ENCODE results near the gene GSTM5.
A peak's percentile ranks its signal among the peaks of the same experiment; 100 is the strongest.
"Not testable (repeated sequence)": the region's sequence is repeated elsewhere in the genome, so short reads cannot be mapped to it uniquely, and the experiment has no call there.

The GSTM5 gene

GRCh38 chr1:109732390-109732881 lies 20.4 kb downstream of the GSTM5 start:
- DNase-seq = no peak

DNA sequence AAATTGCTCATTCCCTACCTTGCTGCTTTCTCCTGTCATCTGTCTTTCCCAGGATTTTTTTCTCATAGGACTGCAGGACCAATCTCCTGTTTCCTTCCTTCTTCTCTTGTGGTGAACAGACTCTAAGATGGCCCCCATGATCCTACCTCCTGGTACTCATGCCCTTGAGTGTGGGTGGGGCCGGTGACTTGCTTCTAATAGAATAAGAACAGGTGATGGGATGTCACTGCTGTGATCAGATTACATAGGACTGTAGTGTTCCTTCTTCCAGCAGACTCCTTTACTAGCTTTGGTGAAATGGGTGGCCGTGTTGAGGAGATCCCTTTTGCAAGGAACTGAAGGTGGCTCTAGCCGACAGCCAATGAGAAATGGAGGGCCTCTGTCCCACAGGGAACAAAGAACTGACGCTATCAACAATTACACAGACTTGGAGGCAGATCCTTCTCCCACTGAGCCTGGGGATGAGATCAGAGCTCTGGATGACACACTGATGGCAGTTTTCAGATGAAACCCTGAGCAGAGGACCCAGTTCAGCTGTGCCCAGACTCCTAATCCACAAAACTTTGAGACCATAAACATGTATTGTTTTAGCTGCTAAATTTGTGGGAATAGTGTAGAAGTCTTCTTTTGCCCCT lies 21.3 kb downstream of the GSTM5 start:
- no peak for DNase-seq

DNA sequence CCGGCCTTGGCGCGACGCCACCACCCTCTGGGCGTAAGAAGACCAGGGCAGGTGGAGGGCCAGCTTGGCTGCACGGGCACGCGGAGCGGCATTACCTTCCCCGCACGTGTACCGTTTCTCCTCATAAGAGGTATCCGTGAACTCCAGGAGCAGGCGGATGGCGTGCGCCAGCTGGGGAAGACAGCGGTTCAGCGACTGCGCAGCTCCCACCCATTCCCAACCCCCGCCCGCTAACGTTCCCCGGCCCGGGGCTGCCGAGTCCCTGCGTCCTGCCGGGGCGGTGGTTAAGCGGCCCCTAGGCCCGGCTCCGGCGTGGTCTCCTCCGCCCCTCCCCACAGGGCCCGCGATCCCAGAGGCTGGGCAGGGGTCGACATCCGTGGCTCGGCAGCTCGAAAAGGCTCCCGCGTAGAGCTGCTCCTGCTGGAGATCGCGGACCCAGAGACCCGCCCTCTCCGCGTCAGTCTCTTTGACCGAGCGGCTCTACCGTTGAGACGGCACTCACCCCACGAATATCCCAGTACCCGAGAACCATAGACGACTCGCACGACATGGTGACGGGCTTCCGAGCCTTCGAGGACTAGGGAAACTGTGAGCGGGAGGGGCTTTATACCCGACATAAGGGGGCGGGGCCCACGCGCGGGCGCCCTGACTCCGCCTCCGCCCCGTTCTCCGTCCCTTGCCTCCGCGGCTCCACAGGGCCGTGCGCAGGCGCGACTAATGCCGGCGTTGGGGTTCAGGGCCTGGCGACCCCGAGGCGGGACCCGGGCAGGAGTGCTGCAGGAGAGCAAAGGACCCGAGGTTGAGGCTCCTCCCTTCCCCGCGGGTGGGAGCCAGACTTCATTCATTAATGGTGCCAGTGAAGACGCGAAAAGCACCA lies 27.9 kb downstream of the GSTM5 start:
- peak; percentile 53 to 85 for DNase-seq

GRCh38 chr1:109740615-109741373 lies 28.7 kb downstream of the GSTM5 start, which contains the start of gene GSTM3:
Gene GSTM3, minus strand, starts transcription at chr1:109741038. Its CDS starts 751 bp downstream, at chr1:109740287.
- DNase-seq = no peak

GRCh38 chr1:109748311-109748710 lies 36.3 kb downstream of the GSTM5 start:
- DNase-seq = not testable (repeated sequence)

- no peak for DNase-seq
Observed at GRCh38 chr1:109749221-109749620, 37.2 kb downstream of the GSTM5 start.

DNA sequence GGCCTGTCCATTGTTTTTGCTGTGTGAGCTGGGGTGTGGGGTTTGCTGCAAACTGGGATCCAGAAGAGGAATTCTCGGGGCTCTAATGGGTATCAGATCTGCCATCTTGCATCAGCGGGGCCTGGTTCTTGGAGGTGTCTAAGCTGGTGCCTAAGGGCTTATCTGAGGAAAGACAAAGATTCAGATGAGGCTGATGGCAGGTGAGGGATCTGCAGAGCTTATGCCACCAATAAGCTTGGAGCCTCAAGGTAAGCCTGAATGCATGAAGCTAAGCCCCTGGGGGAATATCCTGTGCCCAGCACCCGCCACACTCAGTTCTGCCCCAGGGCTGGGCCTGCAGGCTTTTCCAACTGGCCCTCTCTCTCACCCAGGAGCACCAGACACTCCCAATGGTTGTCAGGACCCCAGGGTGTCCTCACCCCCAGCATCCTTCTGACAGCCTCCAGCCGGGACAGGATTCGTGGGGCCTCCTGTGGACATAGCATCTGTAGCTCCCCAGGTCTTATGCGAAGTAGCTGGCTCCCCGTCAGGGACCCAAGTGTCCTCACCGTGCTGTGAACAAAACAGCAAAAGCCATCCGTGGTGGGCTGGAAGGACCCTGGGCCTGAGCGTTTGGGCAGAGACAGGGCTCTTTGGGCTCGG lies 38.3 kb downstream of the GSTM5 start:
- no peak for DNase-seq

DNA sequence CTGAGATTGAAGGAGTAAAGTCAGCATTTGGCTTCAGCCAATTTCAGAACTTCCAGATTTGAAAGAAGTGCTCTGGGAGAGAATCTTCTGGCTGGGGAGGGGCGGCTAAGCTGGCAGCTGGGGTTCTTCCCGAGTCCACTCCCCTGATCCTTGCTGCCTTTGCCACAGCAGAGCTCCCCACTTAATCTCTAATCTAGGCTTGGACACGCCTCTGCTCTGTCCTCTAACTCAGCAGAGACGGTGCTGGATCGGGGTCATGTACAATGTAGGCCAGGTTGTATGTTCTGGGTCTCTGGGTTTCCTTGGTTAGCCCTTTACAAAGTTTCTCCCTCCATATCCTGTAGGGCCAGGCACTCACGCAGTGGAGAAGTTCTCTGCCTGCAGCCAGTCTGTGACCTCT lies 38.9 kb downstream of the GSTM5 start:
- DNase-seq = no peak

DNA sequence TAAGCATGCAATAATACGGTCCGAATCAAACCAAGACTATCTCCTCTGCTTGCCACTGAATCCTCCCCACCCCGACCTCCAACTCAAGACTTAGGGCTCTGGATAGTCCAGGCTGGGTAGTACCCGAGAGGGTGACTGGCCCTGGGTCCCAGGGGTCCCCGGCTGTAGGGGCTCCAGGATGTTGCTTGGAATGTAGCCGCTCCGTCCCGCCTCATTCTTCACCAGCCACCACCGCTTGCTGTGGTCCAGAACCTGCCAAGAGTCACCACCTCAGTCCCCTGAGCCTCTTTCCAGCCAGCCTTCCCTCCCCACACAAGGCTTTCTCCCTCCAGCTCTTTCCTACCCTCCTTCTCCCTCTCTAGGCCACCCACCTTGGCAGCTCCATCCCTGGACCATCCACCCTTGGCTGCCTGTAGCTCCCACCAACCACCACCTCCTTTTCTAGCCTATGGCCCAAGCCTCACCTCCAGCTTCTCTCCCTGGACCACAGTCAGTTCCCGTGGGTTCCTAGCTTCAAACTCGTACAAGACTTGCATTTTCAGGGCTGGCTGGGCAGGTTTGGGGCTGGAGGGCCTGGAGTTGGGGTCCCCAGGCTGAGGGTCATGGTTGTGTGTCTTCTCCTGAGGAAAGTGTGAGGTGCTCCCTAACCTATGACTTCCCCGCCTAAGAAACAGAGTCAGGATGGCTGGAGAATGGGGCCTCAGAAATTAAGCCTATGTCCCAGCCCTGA lies 39.6 kb downstream of the GSTM5 start:
- no peak for DNase-seq

GRCh38 chr1:109754738-109755137 lies 42.7 kb downstream of the GSTM5 start:
- DNase-seq = no peak

- DNase-seq = not testable (repeated sequence)
Observed at GRCh38 chr1:109756325-109756724, 44.3 kb downstream of the GSTM5 start.

DNA sequence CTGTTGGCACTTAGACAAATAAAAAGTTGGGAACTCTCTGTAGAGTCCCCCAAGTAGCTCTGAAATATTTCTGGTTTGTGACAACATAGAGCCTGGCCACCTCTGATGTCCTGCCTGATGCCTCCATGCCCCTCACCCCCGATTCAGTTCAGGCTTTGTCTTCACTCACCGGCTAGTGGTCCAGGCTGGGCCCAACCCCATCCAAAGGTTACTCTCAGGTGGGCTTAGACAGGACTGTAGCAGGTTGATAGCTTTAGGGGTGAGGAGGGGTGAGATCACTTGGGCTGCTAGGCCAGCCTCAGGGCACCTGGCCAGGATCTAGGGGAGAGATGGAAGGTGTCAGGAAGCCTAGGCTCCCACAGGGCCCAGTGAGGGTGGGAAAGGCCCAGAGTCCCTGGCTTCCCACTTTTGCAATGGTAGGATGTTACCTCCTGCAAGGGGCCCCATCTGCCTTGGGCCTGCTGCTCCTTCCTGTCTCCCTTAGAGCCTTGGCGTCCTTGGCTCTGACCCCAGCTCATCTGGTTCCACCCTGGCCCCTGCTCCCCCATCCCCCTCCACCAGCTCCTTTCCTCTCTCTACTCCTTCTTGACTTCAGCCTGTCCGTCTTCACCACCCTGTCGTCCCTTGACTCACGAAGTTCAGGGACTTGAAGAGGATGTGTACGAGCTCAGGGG lies 44.9 kb downstream of the GSTM5 start:
- no peak for DNase-seq

- DNase-seq = no peak
Observed at GRCh38 chr1:109757936-109758786, 46.1 kb downstream of the GSTM5 start.

GRCh38 chr1:109759513-109760334 lies 47.7 kb downstream of the GSTM5 start:
- DNase-seq = no peak

DNA sequence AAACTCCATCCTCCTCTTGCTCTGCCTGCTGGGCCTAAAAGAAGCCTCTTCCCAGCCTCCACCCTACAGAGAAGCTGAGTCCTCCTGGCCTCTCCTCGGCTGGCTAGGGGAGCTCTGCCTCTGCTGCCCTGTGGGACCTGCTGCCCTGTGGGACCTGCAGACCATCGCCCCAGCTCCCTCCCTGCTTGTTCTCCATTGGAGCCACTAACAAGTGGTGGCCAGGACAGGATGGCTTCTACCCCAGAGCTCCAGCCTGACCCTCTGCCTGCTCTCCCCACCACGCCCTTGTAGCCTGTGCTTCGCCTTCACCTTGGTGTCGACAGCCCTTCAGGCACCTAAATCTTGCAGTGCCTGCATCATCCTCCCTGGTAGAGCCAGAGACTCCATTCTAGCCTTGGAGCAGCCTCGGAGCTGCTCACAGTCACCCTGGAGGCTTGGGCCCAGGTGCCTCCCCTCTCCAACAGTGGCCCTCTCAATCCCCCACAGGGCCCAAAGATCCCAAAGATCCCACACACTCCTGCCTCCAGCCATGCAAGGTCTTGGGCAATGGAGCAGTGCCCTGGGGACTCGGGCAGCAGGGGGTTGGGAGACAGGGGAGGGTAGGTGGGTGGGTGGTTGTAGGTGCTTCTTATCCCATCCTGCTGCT lies 48.7 kb downstream of the GSTM5 start:
- DNase-seq = no peak

DNA sequence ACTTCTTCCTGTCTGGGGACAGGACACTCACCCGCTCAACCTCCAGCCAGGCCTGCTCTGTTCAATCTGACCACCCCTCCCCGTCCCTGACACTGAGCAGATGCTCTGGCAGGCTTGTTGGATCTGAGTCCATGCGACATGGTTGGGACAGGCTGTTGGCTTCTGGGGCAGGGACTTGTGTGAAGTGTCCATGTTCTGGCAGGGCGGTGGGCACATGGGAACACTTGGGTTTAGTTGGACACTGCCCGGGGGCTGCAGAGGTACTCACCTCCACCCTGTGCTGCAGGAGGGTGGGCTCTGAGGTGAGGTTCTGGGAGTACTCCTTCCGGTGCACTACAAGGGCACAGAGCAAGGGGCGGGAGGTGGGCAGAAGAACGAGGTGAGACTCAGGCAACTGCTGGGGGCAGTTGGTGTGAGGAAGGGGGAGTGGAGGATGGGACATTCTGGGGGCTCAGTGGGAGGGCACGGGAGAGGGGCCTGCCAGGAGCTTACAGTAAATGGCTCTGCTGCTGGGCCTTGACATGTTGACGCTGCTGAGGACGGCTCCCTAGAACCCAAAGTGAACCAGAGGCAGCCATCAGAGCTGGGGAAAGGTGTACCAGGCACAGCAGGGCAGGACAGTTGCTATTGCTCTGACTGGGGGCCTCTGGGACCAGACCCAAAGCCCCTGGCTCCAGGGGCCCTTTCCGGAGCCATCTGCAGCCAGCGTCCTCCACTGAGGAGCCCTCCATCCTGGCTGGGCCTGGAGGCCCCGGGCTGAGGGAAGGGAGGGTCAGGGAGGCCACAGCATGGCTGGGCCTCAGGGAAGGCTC lies 49.4 kb downstream of the GSTM5 start:
- no peak for DNase-seq

GRCh38 chr1:109762039-109762585 lies 50.1 kb downstream of the GSTM5 start:
- DNase-seq = no peak
